Gastroesophageal sphincter (tissue), 3 donors: Measurements from ENCODE around the gene PIP4K2A.

Source experiments
- CTCF ChIP-seq, 4 experiments: fragments of 200-600 bp in 2 of 4; fragments of 450-650 bp in 2 of 4; sonication (generic) in 1 of 4; IDR thresholded peaks; one replicate each; pipeline ENCODE4 v1.5.1; 2017 to 2019; ENCODE audit warnings: antibody characterized with exemption in 4 of 4, mild to moderate bottlenecking in 2 of 4, moderate library complexity in 2 of 4
- POLR2AphosphoS5 ChIP-seq: sonication (generic); formaldehyde crosslinking; IDR thresholded peaks from one replicate; pipeline ENCODE4 v1.6.1; 2017; ENCODE audit warnings: antibody characterized with exemption

- TF ChIP-seq POLR2AphosphoS5 (no peak), CTCF (IDR thresholded peaks at IDR 0.05) (no peak)
Observed at GRCh38 chr10:22504766-22505165, 209.6 kb downstream of the PIP4K2A start.
